ENCODE results near the gene SUSD3.

Gene SUSD3

DNA sequence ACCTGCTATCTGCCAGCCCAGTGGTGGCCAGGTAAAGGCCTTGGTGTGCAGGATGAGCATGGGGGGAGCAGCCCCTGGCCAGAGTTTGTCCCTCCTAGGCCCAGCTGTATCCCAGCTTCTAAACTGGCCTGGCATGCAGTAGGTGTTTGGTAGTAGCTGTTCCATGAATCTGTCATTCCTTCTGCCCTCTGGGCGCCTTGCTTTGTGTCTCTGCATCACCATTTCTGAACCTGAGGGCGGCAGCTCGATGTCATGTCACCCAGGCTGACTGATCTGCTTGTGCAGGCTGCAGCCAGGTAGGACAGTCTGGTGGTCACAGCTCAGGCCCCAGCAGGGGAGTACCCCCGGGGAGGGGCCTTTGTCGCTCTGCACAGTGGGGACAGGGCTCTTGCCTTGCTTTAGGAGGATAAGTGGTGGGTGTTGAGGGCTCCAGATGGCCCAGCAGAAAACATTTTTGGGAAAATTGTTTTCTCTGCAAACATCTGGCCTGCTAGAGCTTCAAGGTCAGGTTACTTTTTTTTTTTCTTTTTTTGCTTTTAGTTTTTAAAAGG, 4.6 kb upstream of the SUSD3 start:
- no peak for DNase-seq

DNA sequence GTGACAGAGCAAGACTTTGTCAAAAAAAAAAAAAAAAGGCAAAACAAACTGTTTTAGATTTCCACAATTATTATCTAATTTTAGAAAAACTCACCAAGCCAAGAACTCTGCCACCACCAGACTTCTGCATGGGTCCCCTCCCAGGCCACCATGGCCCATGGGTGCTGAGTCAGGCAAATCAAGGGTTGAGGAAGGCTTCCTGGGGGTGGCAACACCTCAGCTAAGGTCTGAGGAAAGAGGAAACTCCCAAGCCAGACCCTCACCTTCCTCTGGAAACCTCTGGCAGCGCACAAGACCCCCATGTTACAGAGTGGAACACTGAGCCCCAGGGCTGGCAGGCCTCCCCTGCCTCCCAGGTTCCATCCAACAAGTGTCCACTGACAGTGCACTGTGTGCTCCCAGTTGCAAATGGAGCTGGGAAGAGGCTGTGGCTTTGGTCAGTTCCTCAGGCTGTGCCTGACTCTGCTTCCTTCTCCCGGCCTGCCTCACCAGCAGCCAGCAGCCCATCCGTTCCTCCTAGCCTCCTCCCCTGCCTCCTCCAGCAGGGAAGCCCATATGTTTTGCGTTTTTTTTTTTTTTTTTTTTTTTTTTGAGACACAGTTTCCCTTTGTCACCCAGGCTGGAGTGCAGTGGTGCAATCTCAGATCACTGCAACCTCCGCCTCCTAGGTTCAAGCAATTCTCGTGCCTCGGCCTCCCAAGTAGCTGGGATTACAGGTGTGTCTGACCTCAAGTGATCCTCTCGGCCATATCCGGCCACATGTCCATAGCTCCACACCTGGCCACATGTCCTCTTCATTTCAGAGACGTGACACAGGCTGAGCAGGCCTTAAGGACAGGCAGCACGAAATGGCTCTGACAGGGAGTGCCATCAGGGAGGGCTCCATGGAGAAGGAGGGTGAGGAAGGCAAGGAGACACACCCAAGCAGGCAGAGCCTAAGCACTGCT, 3.5 kb upstream of the SUSD3 start:
- DNase-seq, result no peak

DNA sequence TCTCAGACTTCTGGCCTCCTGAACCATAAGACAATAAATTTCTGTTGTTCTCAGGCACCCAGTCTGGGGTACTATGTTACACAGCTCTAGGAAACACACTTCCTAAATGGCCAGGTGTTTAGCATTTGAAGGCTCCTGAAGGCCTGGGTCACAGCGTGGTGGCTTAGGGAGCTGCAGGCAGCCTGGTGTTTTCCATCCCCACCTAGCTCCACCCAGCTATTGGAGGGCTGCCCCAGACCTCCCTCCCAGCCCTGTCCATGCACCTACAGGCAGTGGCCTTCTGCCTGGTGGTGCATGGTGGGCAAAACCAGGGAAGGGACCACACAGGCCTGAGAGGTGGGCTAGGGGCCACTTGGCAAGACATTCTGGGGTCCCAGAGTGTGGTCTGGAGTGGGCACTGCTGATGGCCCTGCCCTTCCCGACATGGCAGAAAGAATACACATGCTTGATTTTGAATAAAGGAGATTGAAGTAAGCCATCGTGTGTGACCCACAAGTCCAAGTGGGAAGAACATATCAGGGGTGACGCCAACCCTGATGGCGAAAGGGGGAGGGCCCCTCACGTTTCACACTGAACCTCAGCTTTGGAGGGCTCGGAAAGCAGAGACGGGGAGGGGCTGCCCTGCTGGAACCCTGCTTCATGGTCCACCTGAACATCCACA, 1.3 kb upstream of the SUSD3 start:
- DNase-seq, result no peak

DNA sequence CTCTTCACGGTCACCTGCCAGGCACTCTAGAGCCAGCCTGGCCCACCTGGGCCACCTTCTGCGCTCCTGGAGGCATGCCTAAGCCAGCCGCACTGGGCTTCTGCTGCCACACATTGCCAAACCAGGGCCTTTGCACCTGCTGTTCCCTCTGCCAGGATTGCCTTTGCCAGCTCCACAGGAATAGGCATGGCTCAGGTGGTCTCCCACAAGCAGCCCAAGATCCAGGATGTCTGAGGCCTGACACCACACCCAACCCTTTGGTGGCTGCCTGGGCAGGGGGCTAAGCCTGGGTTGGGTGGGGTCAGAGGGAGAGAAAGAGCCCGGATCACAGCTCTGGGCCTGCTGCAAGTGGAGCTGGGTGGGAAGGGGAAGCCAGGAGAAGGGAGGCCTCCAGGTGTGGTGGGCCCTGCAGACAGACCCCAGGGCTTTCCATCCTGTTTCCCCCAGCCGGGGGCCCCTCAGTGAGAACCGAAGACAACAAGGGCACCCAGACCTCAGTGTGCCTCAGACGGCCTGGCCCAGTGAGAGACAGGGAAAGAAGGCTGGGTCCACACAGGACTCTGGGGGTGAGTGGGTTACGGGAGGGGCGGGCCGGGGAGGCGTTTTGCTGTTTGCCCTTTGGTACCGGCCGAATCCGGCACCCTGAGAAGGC, 672 bp upstream of the SUSD3 start:
- DNase-seq, result no peak

DNA sequence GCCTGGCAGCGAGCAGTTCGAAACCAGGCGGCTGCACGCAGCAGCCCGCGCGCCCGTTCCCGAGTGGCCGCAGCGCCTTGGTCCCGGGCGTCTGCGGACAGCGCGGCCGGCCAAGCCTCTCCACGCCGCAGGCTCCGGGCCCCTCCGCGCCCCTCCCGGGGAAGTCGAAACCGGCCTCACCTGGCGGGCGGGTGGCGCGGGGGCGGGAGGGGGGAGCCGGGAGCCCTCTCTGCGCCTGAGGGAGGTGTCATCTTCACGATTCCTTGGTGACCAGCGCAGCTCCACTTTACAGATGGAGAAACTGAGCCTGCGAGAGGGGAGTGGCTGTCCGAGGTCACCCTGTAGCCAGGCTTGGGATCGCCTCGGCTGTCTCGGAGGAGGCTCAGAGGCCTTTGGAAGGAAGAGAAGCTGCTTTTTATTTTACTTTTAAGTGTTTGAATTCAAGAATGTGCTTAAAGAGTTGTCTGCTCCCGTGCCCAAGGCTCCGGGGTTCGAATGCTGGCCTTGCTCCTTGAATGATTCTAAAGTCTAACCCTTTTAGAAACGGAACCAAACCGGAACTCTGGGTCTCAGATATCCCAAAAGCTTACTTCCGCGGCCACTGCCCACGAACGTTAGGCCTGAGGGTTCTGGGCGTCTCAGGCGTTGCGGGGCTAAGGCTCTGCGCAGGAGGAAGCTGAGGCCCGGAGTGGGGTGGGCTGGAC, 662 bp downstream of the SUSD3 start:
- no peak for DNase-seq

DNA sequence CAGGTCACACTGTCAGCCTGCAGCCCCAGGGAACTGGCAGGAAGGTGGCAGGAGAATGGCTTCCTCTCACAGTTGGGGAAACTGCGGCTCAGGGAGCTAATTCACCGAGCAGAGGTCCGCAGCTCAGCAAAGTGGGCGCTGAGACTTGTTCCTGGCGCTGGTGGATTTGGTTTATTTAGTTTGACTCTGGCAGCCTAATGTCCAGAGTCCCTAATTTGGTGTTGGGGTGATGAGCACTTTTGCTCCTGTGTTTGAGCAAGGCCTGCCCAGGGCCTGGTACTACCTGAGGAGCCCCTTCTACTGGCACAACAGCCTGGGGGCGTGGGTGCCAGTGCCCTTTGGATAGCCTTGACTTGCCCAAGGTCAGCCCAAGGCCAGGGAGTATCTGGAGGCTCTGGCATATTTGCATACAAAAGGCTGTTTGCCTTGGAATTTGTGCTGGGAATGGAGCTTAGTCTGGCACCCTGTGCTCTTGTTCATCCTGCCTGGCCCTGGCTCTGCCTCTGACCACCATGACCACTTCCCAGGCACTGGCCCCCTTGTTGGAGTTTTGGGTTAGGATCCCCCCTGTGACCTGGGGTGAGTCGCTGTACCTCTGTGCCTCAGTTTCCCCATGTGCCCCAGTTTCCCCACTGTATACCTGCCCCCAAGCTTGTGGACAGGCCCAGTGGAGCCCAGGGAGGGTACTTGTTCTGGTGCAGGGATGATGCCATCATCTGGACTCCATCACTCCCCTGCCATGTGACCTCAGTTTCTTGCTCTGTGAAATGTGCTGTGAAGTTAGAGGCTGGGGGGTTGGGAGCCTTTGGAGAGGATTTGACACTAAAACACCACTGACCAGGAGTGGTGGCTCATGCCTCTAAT, 1.4 kb downstream of the SUSD3 start:
- no peak for DNase-seq

DNA sequence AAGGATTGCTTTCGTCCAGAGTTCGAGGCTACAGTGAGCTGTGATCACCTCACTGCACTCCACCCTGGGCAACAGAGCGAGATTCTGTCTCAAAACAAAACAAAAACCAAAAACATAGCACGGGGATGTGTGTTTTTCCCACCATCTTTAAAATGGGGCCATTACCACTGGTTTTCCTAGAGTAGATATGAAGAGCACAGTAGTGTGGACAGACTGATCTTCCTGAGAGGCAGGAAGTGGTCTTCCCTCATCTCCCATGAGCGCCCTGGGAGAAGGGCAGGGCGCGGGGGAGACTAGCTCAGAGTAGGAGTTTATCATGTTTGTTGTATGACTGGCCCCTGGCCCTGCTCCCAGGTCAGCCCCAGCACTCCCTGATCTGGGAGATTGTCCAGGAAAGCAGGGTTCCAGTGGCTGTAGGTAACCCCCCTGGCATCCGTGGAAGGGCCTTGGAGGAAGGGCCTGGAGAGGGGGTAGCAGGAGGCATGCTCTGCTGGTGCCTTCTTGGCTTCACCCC, 2.3 kb downstream of the SUSD3 start:
- no peak for DNase-seq

DNA sequence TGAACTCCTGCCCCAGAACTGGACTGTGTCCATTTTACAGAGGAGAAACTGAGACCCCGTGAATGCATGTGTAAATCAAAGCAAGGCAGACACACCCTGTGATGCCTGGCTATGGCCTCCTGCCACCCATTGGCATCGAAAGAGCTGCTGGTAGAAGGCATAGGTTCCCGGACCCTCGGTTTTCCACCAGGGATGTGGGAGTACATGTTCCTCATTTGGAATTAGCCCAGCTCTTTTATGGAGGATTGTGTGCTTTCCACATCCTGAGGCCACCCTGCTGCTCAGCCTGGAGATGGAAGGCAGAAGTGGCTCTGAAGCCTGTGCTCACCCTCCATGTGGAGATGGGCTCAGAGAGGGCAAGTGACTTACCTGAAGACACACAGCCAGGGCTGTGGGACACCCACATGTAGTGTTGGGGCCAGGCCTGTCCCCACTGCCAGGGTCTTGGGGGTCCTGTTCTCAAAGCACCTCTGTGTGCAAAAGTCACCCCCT, 2.8 kb downstream of the SUSD3 start:
- DNase-seq, result no peak

DNA sequence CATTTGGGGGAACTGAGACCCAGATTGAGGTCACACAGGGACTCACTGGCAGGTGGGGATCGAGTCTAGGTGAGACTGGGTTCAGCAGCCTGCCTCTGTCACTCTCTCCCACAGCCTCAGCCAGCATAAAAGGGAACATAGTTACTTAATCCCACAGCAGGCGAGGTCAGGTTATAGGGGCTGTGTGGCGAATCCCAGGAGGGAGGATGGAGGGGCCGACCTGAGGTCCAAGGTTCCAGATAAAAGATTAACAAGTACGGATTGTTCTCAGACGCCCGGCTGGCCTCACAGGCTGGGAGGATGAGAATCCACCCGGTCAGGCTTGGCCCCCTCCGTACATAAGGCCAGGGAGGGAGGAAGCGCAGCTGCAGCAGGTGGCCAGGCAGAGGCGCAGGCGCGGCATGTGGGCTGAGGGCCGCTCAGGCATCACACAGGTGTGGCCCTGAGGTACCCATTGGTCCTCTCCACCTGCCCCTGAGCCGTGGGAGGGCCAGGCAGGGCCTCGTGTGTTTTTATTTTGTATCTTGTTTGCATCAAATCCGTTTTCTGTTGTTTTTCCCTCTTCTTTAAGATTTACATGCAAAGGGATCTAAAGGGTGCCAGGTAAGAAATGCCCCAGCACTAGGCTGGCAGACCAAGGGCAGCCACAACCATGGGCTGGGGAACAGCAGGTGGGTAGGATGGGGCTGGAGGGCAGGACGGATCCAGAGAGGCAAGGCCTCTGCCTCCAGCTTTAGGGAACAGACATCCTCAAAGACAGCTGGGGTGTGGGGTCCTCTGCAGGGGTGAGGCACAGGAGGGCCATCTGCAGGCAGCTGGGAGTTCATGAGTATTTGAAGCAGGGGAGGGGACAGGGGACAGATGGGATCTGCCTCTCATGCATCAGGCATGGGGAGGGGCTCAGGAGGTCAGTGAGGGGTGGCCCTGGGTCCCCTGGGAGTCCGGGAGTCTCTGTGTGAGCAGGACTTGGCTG, 3.6 kb downstream of the SUSD3 start:
- peak in 2 of 4 experiments; percentile 21 to 31 for DNase-seq

DNA sequence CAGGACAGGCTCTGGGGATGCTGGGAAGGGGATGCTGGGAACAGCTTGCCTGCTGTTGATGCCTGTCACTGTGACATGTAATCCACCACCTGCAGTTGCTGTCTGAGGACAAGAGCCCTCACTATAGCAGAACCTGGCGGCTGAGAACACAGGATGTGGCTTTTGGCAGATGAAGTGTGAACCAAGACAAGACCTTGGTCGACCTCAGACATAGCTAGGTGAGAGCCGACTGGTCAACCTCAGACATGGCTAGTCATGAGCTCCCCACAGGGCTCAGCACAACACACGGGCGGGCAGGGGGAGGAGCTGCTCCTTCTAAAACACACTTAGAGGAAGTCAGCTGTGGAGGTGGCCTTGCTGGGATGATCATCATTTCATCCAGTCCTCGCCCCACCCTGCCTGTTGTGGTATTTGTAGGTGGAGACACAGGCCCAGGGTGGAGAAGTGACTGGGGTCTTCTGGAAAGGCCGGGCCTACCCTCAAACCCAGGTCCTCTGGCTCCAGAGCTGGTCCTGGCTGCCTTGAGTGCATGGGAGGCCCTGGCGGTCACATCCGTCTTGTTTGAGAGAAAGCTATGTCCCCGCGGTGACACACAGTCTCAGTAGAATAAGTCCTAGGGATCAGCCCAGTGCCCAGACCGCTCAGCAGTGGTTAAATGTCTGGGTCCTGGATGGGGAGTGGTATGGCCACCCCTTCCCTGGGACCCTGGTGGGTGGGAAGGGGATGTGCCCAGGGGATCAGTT, 6.1 kb downstream of the SUSD3 start:
- DNase-seq, result peak; percentile 60 to 82 (median 76)

DNA sequence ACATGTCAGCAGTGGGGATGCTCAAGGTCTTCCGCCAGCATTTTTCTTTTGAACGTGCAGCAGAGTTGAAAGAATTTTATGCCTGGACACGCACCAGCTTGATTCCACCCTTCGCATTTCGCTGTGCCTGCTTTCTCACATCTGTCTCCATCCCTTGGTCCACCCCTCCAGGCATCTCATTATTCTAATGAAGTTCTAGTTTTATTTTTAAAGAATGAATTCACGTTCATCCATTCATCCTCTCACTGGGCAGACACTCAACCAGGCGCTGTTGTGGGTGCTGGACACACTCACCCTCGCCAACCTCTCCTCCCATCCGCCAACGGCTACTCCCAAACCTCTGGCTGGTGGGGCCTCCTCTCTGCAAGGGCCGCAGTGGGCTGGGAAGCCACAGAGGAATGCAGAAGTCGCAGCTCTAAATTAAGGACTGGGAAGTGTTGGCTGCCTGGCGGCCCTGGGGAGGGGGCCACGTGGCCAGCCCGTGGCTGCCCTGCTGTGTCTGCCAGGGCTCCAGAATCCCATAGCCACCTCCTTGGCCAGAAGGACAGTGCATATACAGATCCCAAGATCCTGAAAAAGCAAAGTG, 6.7 kb downstream of the SUSD3 start:
- DNase-seq, result no peak

DNA sequence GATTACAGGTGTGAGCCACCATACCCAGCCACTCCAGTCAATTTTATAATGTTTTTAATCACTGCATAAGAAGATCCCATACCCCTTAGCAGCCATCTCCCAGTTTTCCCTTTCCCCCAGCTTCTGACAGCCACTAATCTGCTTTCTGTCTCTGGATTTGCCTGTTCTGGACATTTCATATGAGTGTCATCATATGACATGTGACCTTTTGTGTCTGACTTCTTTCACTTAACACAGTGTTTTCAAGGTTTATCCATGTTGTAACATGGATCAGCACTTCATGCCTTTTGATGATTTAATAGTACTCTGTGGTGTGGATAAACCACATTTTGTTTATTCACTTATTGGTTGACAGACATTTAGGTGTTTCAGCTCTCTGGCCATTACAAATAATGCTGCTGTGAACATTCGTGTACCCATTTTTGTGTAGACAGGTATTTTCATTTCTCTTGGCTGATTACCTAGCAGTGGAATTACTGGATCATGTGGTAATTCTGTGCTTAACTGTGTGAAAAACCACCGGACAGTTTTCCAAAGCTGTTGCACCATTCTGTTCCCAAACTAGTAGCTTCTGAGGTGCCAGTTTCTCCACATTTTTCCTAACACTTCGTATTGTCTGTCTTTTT, 8.6 kb downstream of the SUSD3 start:
- DNase-seq, result no peak

DNA sequence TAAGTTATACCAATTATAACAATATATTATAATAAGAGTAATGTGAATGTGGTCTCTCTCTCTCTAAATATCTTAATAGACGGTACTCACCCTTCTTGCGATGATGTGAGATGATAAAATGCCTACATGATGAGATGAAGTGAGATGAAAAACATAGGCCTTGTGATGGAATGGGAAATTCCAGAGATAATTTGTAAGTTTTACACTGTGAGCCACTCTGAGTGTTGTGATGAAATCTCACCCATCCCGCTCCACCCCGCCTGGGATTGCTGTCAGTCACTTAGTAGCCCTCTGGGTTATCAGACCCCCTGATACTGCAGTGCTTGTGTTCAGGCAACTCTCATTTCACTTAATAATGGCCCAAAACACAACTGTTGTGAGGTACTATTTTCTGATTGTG, 10.5 kb downstream of the SUSD3 start:
- no peak for DNase-seq

DNA sequence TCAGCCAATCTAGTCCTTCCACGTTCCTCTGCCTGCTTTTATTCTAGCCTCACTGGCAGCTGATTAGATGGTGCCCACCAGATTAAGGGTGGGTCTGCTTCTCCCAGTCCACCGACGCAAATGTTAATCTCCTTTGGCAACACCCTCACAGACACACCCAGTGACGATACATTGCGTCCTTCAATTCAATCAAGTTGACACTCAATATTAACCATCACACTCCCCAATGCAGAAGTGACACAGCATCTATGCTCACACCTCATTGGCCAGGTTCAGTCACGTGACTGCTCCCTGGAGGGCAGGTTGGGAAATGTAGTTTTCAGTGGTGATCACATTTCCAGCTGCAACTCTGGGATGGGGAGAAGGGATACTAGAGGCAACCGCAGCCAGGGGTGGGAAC, 13.0 kb downstream of the SUSD3 start:
- no peak for DNase-seq

DNA sequence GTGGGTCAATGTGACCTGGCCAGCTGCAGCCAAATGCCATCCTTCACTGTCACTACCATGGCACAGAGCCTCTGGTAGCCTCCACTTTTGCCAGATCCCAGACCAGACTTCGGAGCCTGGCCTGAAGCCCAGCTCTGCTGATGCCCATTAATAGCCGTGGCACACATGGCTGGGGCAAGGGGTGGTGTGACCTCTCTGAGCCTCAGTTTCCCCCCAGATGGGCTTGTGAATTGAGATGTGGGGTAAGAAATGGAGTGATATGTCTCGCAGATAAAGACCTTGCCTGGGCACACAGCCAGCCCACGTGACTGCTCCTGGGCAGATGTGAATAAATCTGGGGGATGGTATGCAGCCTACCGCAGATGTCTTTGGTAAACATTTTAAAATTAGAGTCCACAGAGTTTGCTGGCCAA, 13.9 kb downstream of the SUSD3 start:
- no peak for DNase-seq

DNA sequence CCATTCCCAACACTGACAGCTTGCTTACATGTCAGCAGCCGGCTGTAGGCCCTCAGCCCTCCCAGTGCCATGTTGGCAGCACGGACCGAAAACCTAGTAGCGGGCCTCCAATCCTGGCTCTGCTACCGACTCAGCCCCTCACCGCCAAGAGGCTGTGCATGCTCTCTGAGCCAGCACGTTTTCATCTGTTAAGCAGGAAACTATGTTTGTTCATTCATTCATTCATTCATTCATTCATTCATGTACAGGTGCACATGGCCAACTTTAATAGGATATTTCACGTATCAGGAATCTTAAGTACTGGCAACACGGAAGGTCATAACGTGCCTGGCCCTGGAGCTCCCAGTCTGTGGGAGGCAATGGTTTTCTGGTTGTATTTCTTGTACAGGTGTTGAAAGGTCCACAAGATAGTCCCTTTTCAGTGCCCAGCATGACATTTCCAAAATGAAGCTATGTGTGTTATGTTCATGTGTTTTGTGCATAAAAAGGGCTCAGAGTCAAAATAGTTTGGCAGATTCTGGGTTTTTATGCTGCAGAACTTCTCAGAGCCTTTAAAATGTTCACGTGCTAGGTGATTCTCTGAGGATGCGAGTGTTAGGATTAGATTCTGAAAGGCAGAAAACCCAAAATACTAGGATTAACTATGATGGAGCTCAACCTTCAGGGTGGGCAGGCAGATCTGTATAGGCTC, 17.7 kb downstream of the SUSD3 start:
- no peak for DNase-seq

DNA sequence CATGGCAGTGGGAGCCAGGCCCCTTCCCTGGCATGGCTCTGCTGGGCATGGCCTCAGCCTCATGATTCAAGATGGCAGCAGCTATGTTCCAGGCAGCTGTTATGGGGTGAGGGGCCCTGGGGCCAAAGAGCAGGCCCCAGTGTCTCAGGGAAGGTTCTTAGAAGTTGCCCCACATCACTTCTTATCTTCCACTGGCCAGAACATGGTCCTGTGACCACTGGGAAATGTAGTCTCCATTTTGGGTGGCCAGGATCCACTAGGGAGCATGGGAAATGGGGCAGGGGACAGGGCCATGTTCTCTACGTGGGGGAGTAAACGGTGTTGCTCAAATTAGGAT, 18.3 kb downstream of the SUSD3 start:
- DNase-seq, result no peak

DNA sequence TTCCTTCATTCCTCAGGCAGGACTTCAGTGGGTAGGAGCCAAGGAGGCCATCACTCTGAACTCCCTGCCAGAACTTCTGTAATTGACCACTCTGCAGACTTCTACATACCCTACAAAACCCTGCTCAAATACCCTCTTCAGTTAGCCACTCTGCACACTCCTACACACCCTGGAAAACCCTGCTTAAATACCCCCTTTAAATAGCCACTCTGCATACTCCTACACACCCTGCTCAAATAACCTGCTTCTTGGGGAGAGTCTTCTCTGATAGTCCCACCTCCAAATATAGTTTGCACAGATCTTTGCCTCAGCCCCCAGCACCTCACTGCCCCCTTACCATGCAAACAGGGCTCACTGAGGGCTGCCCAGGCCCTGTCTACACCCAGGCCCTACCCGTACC, 18.9 kb downstream of the SUSD3 start:
- no peak for DNase-seq
